GM23338 (cell line): ENCODE measurements around the gene IMMP1L.

ENCODE experiments used
- CREB1 ChIP-seq: fragments of 250-450 bp; sonication (Bioruptor Pico); IDR thresholded peaks from 2 replicates; pipeline ENCODE4 v1.5.0; 2020; ENCODE audit warnings: low read depth, mild to moderate bottlenecking, moderate library complexity
- EZH2 ChIP-seq: fragments of 200-600 bp; sonication (generic); IDR thresholded peaks from one replicate; pipeline ENCODE4 v1.8.0; 2017; ENCODE audit warnings: antibody characterized with exemption, mild to moderate bottlenecking, low read depth; ENCODE audit not compliant: unreplicated experiment
- EZH2phosphoT487 ChIP-seq: fragments of 200-600 bp; sonication (generic); IDR thresholded peaks from one replicate; pipeline ENCODE4 v1.8.1; 2018; ENCODE audit warnings: antibody characterized with exemption; ENCODE audit not compliant: unreplicated experiment
- JUNB ChIP-seq: IDR thresholded peaks from one replicate; pipeline ENCODE4 v1.6.1; 2016; ENCODE audit warnings: antibody characterized with exemption; ENCODE audit not compliant: unreplicated experiment
- NANOG ChIP-seq: IDR thresholded peaks from 2 replicates; pipeline ENCODE4 v1.6.1; 2016; ENCODE audit warnings: antibody characterized with exemption, borderline replicate concordance
- POLR2AphosphoS5 ChIP-seq: IDR thresholded peaks from 2 replicates; pipeline ENCODE4 v1.6.1; 2016; ENCODE audit warnings: antibody characterized with exemption, low read depth
- STAT1 ChIP-seq: IDR thresholded peaks from one replicate; pipeline ENCODE4 v1.6.1; 2016; ENCODE audit warnings: antibody characterized with exemption; ENCODE audit not compliant: unreplicated experiment
- ZNF114 ChIP-seq: fragments of 250-450 bp; sonication (Bioruptor Pico); IDR thresholded peaks from 2 replicates; pipeline ENCODE4 v1.5.0; 2020; ENCODE audit warnings: mild to moderate bottlenecking, moderate library complexity
- ZNF331 ChIP-seq: fragments of 250-450 bp; sonication (Bioruptor Pico); IDR thresholded peaks from 2 replicates; pipeline ENCODE4 v1.5.0; 2020; ENCODE audit warnings: low read depth, mild to moderate bottlenecking, moderate library complexity
- TF ChIP-seq, protein P1 (sequence below), 2 experiments: fragments of 200-600 bp in 1 of 2; sonication (generic) in 1 of 2; conservative IDR thresholded peaks; 2 replicates each; pipeline versions ENCODE4 v1.5.1 to v1.6.1; 2016 to 2017; ENCODE audit warnings: antibody characterized with exemption in 2 of 2, low read depth in 2 of 2, mild to moderate bottlenecking in 2 of 2, moderate library complexity in 1 of 2
- TF ChIP-seq, protein P2 (sequence below): IDR thresholded peaks from one replicate; pipeline ENCODE4 v1.6.1; 2018; ENCODE audit warnings: antibody characterized with exemption; ENCODE audit not compliant: unreplicated experiment
- TF ChIP-seq, protein P3 (sequence below): IDR thresholded peaks from 2 replicates; pipeline ENCODE4 v1.6.1; 2016; ENCODE audit warnings: antibody characterized with exemption
- TF ChIP-seq, protein P4 (sequence below): fragments of 250-450 bp; sonication (Bioruptor Pico); IDR thresholded peaks from 2 replicates; pipeline ENCODE4 v1.5.0; 2020; ENCODE audit warnings: mild to moderate bottlenecking, moderate library complexity

DNA sequence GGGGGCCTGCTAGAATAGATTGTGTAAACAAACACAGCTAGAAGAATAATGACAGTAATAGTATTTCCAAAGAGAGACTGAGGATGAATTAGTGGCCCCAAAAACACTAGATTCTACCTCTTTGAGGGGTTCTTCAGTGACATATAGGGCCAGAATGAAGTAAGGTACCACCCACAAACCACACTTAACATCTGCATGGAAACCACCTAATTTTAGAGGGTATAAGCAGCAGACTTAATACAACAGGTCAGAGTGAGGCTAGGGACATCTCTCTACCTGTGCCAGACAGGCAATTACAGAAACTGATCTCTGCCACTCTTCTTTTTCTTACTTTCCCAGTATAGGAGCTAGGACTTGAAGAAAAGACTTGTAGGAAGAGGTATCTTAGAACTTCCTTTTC is 20.3 kb upstream of the IMMP1L start:
- TF ChIP-seq, protein P1, sequence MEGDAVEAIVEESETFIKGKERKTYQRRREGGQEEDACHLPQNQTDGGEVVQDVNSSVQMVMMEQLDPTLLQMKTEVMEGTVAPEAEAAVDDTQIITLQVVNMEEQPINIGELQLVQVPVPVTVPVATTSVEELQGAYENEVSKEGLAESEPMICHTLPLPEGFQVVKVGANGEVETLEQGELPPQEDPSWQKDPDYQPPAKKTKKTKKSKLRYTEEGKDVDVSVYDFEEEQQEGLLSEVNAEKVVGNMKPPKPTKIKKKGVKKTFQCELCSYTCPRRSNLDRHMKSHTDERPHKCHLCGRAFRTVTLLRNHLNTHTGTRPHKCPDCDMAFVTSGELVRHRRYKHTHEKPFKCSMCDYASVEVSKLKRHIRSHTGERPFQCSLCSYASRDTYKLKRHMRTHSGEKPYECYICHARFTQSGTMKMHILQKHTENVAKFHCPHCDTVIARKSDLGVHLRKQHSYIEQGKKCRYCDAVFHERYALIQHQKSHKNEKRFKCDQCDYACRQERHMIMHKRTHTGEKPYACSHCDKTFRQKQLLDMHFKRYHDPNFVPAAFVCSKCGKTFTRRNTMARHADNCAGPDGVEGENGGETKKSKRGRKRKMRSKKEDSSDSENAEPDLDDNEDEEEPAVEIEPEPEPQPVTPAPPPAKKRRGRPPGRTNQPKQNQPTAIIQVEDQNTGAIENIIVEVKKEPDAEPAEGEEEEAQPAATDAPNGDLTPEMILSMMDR (conservative IDR thresholded peaks at IDR 0.05; ENCODE audit: low read depth in 2 of 2), result no peak
- TF ChIP-seq EZH2, result no peak
- TF ChIP-seq, protein P2, sequence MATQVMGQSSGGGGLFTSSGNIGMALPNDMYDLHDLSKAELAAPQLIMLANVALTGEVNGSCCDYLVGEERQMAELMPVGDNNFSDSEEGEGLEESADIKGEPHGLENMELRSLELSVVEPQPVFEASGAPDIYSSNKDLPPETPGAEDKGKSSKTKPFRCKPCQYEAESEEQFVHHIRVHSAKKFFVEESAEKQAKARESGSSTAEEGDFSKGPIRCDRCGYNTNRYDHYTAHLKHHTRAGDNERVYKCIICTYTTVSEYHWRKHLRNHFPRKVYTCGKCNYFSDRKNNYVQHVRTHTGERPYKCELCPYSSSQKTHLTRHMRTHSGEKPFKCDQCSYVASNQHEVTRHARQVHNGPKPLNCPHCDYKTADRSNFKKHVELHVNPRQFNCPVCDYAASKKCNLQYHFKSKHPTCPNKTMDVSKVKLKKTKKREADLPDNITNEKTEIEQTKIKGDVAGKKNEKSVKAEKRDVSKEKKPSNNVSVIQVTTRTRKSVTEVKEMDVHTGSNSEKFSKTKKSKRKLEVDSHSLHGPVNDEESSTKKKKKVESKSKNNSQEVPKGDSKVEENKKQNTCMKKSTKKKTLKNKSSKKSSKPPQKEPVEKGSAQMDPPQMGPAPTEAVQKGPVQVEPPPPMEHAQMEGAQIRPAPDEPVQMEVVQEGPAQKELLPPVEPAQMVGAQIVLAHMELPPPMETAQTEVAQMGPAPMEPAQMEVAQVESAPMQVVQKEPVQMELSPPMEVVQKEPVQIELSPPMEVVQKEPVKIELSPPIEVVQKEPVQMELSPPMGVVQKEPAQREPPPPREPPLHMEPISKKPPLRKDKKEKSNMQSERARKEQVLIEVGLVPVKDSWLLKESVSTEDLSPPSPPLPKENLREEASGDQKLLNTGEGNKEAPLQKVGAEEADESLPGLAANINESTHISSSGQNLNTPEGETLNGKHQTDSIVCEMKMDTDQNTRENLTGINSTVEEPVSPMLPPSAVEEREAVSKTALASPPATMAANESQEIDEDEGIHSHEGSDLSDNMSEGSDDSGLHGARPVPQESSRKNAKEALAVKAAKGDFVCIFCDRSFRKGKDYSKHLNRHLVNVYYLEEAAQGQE, result no peak
- TF ChIP-seq CREB1, result no peak
- no peak for TF ChIP-seq NANOG
- no peak for TF ChIP-seq EZH2phosphoT487
- TF ChIP-seq POLR2AphosphoS5, result no peak
- no peak for TF ChIP-seq STAT1
- TF ChIP-seq JUNB, result no peak
- no peak for TF ChIP-seq ZNF114 (CRISPR knock-in tag)
- TF ChIP-seq, protein P3, sequence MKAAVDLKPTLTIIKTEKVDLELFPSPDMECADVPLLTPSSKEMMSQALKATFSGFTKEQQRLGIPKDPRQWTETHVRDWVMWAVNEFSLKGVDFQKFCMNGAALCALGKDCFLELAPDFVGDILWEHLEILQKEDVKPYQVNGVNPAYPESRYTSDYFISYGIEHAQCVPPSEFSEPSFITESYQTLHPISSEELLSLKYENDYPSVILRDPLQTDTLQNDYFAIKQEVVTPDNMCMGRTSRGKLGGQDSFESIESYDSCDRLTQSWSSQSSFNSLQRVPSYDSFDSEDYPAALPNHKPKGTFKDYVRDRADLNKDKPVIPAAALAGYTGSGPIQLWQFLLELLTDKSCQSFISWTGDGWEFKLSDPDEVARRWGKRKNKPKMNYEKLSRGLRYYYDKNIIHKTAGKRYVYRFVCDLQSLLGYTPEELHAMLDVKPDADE, result no peak
- TF ChIP-seq ZNF331 (CRISPR knock-in tag), result no peak
- TF ChIP-seq, protein P4, sequence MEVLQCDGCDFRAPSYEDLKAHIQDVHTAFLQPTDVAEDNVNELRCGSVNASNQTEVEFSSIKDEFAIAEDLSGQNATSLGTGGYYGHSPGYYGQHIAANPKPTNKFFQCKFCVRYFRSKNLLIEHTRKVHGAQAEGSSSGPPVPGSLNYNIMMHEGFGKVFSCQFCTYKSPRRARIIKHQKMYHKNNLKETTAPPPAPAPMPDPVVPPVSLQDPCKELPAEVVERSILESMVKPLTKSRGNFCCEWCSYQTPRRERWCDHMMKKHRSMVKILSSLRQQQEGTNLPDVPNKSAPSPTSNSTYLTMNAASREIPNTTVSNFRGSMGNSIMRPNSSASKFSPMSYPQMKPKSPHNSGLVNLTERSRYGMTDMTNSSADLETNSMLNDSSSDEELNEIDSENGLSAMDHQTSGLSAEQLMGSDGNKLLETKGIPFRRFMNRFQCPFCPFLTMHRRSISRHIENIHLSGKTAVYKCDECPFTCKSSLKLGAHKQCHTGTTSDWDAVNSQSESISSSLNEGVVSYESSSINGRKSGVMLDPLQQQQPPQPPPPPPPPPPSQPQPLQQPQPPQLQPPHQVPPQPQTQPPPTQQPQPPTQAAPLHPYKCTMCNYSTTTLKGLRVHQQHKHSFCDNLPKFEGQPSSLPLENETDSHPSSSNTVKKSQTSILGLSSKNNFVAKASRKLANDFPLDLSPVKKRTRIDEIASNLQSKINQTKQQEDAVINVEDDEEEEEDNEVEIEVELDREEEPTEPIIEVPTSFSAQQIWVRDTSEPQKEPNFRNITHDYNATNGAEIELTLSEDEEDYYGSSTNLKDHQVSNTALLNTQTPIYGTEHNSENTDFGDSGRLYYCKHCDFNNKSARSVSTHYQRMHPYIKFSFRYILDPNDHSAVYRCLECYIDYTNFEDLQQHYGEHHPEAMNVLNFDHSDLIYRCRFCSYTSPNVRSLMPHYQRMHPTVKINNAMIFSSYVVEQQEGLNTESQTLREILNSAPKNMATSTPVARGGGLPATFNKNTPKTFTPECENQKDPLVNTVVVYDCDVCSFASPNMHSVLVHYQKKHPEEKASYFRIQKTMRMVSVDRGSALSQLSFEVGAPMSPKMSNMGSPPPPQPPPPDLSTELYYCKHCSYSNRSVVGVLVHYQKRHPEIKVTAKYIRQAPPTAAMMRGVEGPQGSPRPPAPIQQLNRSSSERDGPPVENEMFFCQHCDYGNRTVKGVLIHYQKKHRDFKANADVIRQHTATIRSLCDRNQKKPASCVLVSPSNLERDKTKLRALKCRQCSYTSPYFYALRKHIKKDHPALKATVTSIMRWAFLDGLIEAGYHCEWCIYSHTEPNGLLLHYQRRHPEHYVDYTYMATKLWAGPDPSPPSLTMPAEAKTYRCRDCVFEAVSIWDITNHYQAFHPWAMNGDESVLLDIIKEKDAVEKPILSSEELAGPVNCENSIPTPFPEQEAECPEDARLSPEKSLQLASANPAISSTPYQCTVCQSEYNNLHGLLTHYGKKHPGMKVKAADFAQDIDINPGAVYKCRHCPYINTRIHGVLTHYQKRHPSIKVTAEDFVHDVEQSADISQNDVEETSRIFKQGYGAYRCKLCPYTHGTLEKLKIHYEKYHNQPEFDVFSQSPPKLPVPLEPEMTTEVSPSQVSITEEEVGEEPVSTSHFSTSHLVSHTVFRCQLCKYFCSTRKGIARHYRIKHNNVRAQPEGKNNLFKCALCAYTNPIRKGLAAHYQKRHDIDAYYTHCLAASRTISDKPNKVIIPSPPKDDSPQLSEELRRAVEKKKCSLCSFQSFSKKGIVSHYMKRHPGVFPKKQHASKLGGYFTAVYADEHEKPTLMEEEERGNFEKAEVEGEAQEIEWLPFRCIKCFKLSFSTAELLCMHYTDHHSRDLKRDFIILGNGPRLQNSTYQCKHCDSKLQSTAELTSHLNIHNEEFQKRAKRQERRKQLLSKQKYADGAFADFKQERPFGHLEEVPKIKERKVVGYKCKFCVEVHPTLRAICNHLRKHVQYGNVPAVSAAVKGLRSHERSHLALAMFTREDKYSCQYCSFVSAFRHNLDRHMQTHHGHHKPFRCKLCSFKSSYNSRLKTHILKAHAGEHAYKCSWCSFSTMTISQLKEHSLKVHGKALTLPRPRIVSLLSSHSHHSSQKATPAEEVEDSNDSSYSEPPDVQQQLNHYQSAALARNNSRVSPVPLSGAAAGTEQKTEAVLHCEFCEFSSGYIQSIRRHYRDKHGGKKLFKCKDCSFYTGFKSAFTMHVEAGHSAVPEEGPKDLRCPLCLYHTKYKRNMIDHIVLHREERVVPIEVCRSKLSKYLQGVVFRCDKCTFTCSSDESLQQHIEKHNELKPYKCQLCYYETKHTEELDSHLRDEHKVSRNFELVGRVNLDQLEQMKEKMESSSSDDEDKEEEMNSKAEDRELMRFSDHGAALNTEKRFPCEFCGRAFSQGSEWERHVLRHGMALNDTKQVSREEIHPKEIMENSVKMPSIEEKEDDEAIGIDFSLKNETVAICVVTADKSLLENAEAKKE, result no peak
